Duodenal mucosa (tissue), 2 donors: ENCODE data around the gene LILRA5.
"Not testable (repeated sequence)": the region's sequence is repeated elsewhere in the genome, so short reads cannot be mapped to it uniquely, and the experiment has no call there.

Experiments used
- H3K27ac ChIP-seq: one replicate; pipeline ENCODE4 v1.7.0; 2013; ENCODE audit warnings: low read depth, low read length
- H3K27me3 ChIP-seq, 2 donors: one replicate each; pipeline ENCODE4 v1.7.0; 2013; ENCODE audit warnings: low read length in 2 of 2, control low read depth in 1 of 2; ENCODE audit not compliant: insufficient read depth in 2 of 2, control insufficient read depth in 1 of 2
- H3K36me3 ChIP-seq, 2 donors: one replicate each; pipeline ENCODE4 v1.7.0; 2013; ENCODE audit warnings: low read length in 2 of 2, control low read depth in 1 of 2; ENCODE audit not compliant: insufficient read depth in 2 of 2, control insufficient read depth in 1 of 2
- H3K4me1 ChIP-seq, 2 donors: one replicate each; pipeline ENCODE4 v1.7.0; 2013; ENCODE audit warnings: low read length in 2 of 2, control low read depth in 1 of 2; ENCODE audit not compliant: insufficient read depth in 2 of 2, control insufficient read depth in 1 of 2
- H3K4me3 ChIP-seq, 2 donors: one replicate each; pipeline ENCODE4 v1.7.0; 2013; ENCODE audit warnings: low read length in 2 of 2, low read depth in 1 of 2
- H3K9ac ChIP-seq, 2 donors: one replicate each; pipeline ENCODE4 v1.7.0; 2013; ENCODE audit warnings: low read length in 2 of 2, low read depth in 1 of 2
- H3K9me3 ChIP-seq, 2 donors: one replicate each; pipeline ENCODE4 v1.7.0; 2013; ENCODE audit warnings: low read length in 2 of 2, control low read depth in 1 of 2; ENCODE audit not compliant: control insufficient read depth in 1 of 2

The LILRA5 gene

GRCh38 chr19:54335164-54335563 is 22.2 kb upstream of the LILRA5 start:
- H3K9ac ChIP-seq: no peak overlapping the region
- H3K9me3 ChIP-seq: no peaks in the 10 kb centered on the region
- H3K4me1 ChIP-seq: peaks cover 0 to 6% of the 10 kb centered on the region in 2 donors
- H3K27me3 ChIP-seq: no peaks in the 10 kb centered on the region
- H3K27ac ChIP-seq: no peak overlapping the region
- H3K36me3 ChIP-seq: no peaks in the 10 kb centered on the region
- H3K4me3 ChIP-seq: no peak overlapping the region

GRCh38 chr19:54333586-54334298 is 20.8 kb upstream of the LILRA5 start:
- Histone ChIP-seq H3K36me3 (no peaks in the 10 kb centered on the region), H3K9ac (no peak overlapping the region), H3K27ac (no peak overlapping the region), H3K4me3 (no peak overlapping the region), H3K9me3 (no peaks in the 10 kb centered on the region), H3K27me3 (no peaks in the 10 kb centered on the region), H3K4me1 (no peaks in the 10 kb centered on the region)

- Histone ChIP-seq H3K27ac (no peak overlapping the region), H3K9me3 (no peaks in the 10 kb centered on the region), H3K9ac (no peak overlapping the region), H3K4me1 (no peaks in the 10 kb centered on the region), H3K27me3 (no peaks in the 10 kb centered on the region), H3K4me3 (no peak overlapping the region), H3K36me3 (no peaks in the 10 kb centered on the region)
Observed at GRCh38 chr19:54332149-54332548, 19.2 kb upstream of the LILRA5 start.

GRCh38 chr19:54331626-54332025 is 18.7 kb upstream of the LILRA5 start:
- Histone ChIP-seq H3K9me3 (no peaks in the 10 kb centered on the region), H3K4me3 (no peak overlapping the region), H3K27ac (no peak overlapping the region), H3K9ac (no peak overlapping the region), H3K27me3 (no peaks in the 10 kb centered on the region), H3K4me1 (no peaks in the 10 kb centered on the region), H3K36me3 (no peaks in the 10 kb centered on the region)

GRCh38 chr19:54329476-54330165 is 16.7 kb upstream of the LILRA5 start:
- H3K36me3 ChIP-seq: no peaks in the 10 kb centered on the region
- H3K4me1 ChIP-seq: no peaks in the 10 kb centered on the region
- no peaks in the 10 kb centered on the region for H3K9me3 ChIP-seq
- H3K9ac ChIP-seq: no peak overlapping the region
- H3K27ac ChIP-seq: no peak overlapping the region
- H3K4me3 ChIP-seq: no peak overlapping the region
- no peaks in the 10 kb centered on the region for H3K27me3 ChIP-seq

GRCh38 chr19:54328781-54329180 is 15.8 kb upstream of the LILRA5 start:
- H3K27ac ChIP-seq, H3K9ac ChIP-seq, H3K4me3 ChIP-seq, H3K27me3 ChIP-seq, H3K9me3 ChIP-seq, H3K4me1 ChIP-seq, H3K36me3 ChIP-seq: not testable (repeated sequence)

GRCh38 chr19:54325631-54326030 is 12.7 kb upstream of the LILRA5 start:
- H3K4me1 ChIP-seq: no peaks in the 10 kb centered on the region
- no peaks in the 10 kb centered on the region for H3K9me3 ChIP-seq
- no peaks in the 10 kb centered on the region for H3K27me3 ChIP-seq
- H3K4me3 ChIP-seq: no peak overlapping the region
- H3K9ac ChIP-seq: no peak overlapping the region
- H3K36me3 ChIP-seq: no peaks in the 10 kb centered on the region
- no peak overlapping the region for H3K27ac ChIP-seq

- no peaks in the 10 kb centered on the region for H3K9me3 ChIP-seq
- no peaks in the 10 kb centered on the region for H3K36me3 ChIP-seq
- no peak overlapping the region for H3K4me3 ChIP-seq
- no peaks in the 10 kb centered on the region for H3K27me3 ChIP-seq
- no peak overlapping the region for H3K9ac ChIP-seq
- H3K4me1 ChIP-seq: no peaks in the 10 kb centered on the region
- H3K27ac ChIP-seq: no peak overlapping the region
Observed at GRCh38 chr19:54325194-54325621, 12.2 kb upstream of the LILRA5 start.

GRCh38 chr19:54324071-54324470 is 11.1 kb upstream of the LILRA5 start:
- Histone ChIP-seq H3K9me3 (no peaks in the 10 kb centered on the region), H3K27me3 (no peaks in the 10 kb centered on the region), H3K4me1 (no peaks in the 10 kb centered on the region)

GRCh38 chr19:54322934-54323333 is 10.0 kb upstream of the LILRA5 start:
- not testable (repeated sequence) for H3K27me3 ChIP-seq, H3K4me1 ChIP-seq, H3K27ac ChIP-seq, H3K4me3 ChIP-seq, H3K9me3 ChIP-seq, H3K36me3 ChIP-seq, H3K9ac ChIP-seq

More at GRCh38 chr19:54324071-54324470, 11.1 kb upstream of the LILRA5 start:
- H3K9ac ChIP-seq: no peak overlapping the region
- no peak overlapping the region for H3K27ac ChIP-seq
- no peak overlapping the region for H3K4me3 ChIP-seq
- no peaks in the 10 kb centered on the region for H3K36me3 ChIP-seq
